Transverse colon (tissue), 4 donors: ENCODE data around the gene PLCB2. TPM values are rescaled to one million over a fixed set of nuclear protein-coding genes. Genes with fewer than 3 reads are reported as not detected.
A peak's percentile ranks its signal among the peaks of the same experiment; 100 is the strongest.

Experiments
- DNase-seq: peaks from one replicate; pipeline ENCODE4 v3.0.0-alpha.2; 2019
- H3K27ac ChIP-seq, 4 donors: fragments of 200-600 bp; sonication (generic); 2 replicates each; pipeline ENCODE4 v1.5.1; 2016 to 2018; ENCODE audit warnings: inconsistent platforms in 4 of 4
- H3K27me3 ChIP-seq: fragments of 200-600 bp; sonication (generic); 2 replicates; pipeline ENCODE4 v1.5.1; 2017; ENCODE audit warnings: inconsistent platforms
- H3K36me3 ChIP-seq, 4 donors: fragments of 200-600 bp; sonication (generic); 2 replicates each; pipeline ENCODE4 v1.5.1; 2017 to 2019; ENCODE audit warnings: inconsistent platforms in 4 of 4
- H3K4me1 ChIP-seq, 4 donors: fragments of 200-600 bp; sonication (generic); 2 replicates each; pipeline ENCODE4 v1.5.1; 2017 to 2020; ENCODE audit warnings: inconsistent platforms in 4 of 4
- H3K4me3 ChIP-seq, 4 donors: fragments of 200-600 bp; sonication (generic); 1 replicate in 1 of 4; 2 replicates in 3 of 4; pipeline versions ENCODE4 v1.5.1 to v1.6.1; 2017 to 2019; ENCODE audit warnings: inconsistent platforms in 4 of 4
- H3K9me3 ChIP-seq, 2 donors: fragments of 200-600 bp; sonication (generic); 2 replicates each; pipeline ENCODE4 v1.5.1; 2017 to 2019; ENCODE audit warnings: inconsistent platforms in 2 of 2
- CTCF ChIP-seq, 5 experiments: fragments of 200-600 bp in 3 of 5; fragments of 450-650 bp in 2 of 5; sonication (generic) in 3 of 5; IDR thresholded peaks; 1 replicate in 2 of 5; 2 replicates in 3 of 5; pipeline ENCODE4 v1.5.1; 2016 to 2017; ENCODE audit warnings: antibody characterized with exemption in 5 of 5, inconsistent platforms in 3 of 5, mild to moderate bottlenecking in 2 of 5, moderate library complexity in 1 of 5
- EP300 ChIP-seq: sonication (generic); formaldehyde crosslinking; IDR thresholded peaks from one replicate; pipeline ENCODE4 v1.6.1; 2017; ENCODE audit warnings: antibody characterized with exemption, low read depth
- POLR2A ChIP-seq: fragments of 450-650 bp; IDR thresholded peaks from one replicate; pipeline ENCODE4 v1.6.1; 2016; ENCODE audit warnings: antibody characterized with exemption, mild to moderate bottlenecking, moderate library complexity
- POLR2AphosphoS5 ChIP-seq, 3 donors: sonication (generic); formaldehyde crosslinking; IDR thresholded peaks; one replicate each; pipeline ENCODE4 v1.6.1; 2016; ENCODE audit warnings: antibody characterized with exemption in 3 of 3
- WGBS, 2 donors: methylation state at CpG; one replicate each; pipeline ENCODE4 v1.1.5; 2018; ENCODE audit warnings: low coverage in 1 of 2; 5-methylcytosine and 5-hydroxymethylcytosine counted together
- in situ Hi-C, 4 donors: fragments of 200-750 bp; cut with MboI; loops; one replicate each; pipeline versions ENCODE4 v1.15.0 to v1.15.1; 2017; ENCODE audit warnings: low sequenced_read_pairs in 3 of 4, low pct_ligation_motif_present in 1 of 4, low pct_unique_long_range_greater_than_20kb in 1 of 4
- intact Hi-C: fragments of 100-400 bp; cut with DNase I; formaldehyde crosslinking; loops from one replicate; pipeline ENCODE4 v1.15.1; 2023; ENCODE audit warnings: low total_unique reads
- total RNA-seq, 4 donors: library from RNA; depleted of rRNA; stranded (reverse); fragments of >200 nt; gene quantifications; one replicate each; pipeline ENCODE4 v1.1.0, GENCODE V29; 2016

The PLCB2 gene
- total RNA-seq, 4 donors from 2014 or later: 5.5 to 143 (median 12.0) TPM

GRCh38 chr15:40286061-40286532, 21.6 kb downstream of the PLCB2 start:
- TF ChIP-seq POLR2AphosphoS5 (IDR thresholded peaks at IDR 0.05): no peak
- no peak for TF ChIP-seq POLR2A
- TF ChIP-seq EP300: no peak
- no peak for TF ChIP-seq CTCF (IDR thresholded peaks at IDR 0.05)
- Histone ChIP-seq H3K9me3 (no peaks in the 10 kb centered on the region), H3K27me3 (peaks cover 34% of the 10 kb centered on the region), H3K4me1 (peaks cover 11 to 51% (median 38%) of the 10 kb centered on the region in 4 donors), H3K4me3 (no peak overlapping the region), H3K36me3 (no peaks in the 10 kb centered on the region), H3K27ac (no peak overlapping the region)
- DNase-seq: no peak
- 83% methylated on average over 7 of the region's 7 CpGs; no CpG with 5 or more reads in 1 of the 2 donors for WGBS, 2 donors
- in situ Hi-C loops (no loop called here), intact Hi-C loops (no loop called here)

- WGBS, 2 donors: 35% methylated on average over 1 of the region's 1 CpG; no CpG with 5 or more reads in 1 of the 2 donors
Measured at GRCh38 chr15:40285554-40286011, 22.2 kb downstream of the PLCB2 start.

GRCh38 chr15:40285151-40285550, 22.6 kb downstream of the PLCB2 start:
- DNase-seq: no peak
- Histone ChIP-seq H3K36me3 (no peaks in the 10 kb centered on the region), H3K4me3 (no peak overlapping the region), H3K27me3 (peaks cover 43% of the 10 kb centered on the region), H3K4me1 (peaks cover 5 to 42% (median 29%) of the 10 kb centered on the region in 4 donors), H3K27ac (no peak overlapping the region), H3K9me3 (no peaks in the 10 kb centered on the region)
- intact Hi-C loops (no loop called here), in situ Hi-C loops (no loop called here)
- peak in 1 of 3 donors; percentile 40 for TF ChIP-seq POLR2AphosphoS5 (IDR thresholded peaks at IDR 0.05)
- TF ChIP-seq POLR2A: no peak
- 73 to 85% methylated on average over 4 of the region's 4 CpGs for WGBS, 2 donors

More at GRCh38 chr15:40285554-40286011, 22.2 kb downstream of the PLCB2 start:
- in situ Hi-C loops (no loop called here), intact Hi-C loops (no loop called here)
- DNase-seq: no peak
- Histone ChIP-seq H3K4me3 (no peak overlapping the region), H3K4me1 (peaks cover 6 to 46% (median 33%) of the 10 kb centered on the region in 4 donors), H3K27ac (no peak overlapping the region), H3K36me3 (no peaks in the 10 kb centered on the region), H3K27me3 (peaks cover 39% of the 10 kb centered on the region), H3K9me3 (no peaks in the 10 kb centered on the region)
- TF ChIP-seq CTCF (IDR thresholded peaks at IDR 0.05) (no peak), EP300 (no peak), POLR2AphosphoS5 (IDR thresholded peaks at IDR 0.05) (no peak), POLR2A (no peak)

- H3K4me1 ChIP-seq: peaks cover 3 to 36% (median 33%) of the 10 kb centered on the region in 4 donors
- H3K27ac ChIP-seq: no peak overlapping the region
- WGBS, 2 donors: 43 to 90% methylated on average over 2 to 33 of the region's 33 CpGs
- no peaks in the 10 kb centered on the region for H3K36me3 ChIP-seq
- H3K27me3 ChIP-seq: peaks cover 50% of the 10 kb centered on the region
- intact Hi-C loops (loop anchor here (5.0 kb wide), 1 partner anchor 139 kb away; no protein-coding TSS in a partner anchor), in situ Hi-C loops (no loop called here)
- H3K4me3 ChIP-seq: no peak overlapping the region
- TF ChIP-seq EP300 (no peak), POLR2A (no peak), CTCF (IDR thresholded peaks at IDR 0.05) (no peak), POLR2AphosphoS5 (IDR thresholded peaks at IDR 0.05) (no peak)
- DNase-seq: no peak
- no peaks in the 10 kb centered on the region for H3K9me3 ChIP-seq
Measured at GRCh38 chr15:40283615-40284300, 24.0 kb downstream of the PLCB2 start.
